Measurements from ENCODE around the gene FLII.

GRCh38 chr17:18238299-18238698 is 20.2 kb downstream of the FLII start:
- TF ChIP-seq POLR2A (IDR thresholded peaks at IDR 0.05; ENCODE audit: low read depth, low read length) = no peak
- no peak for TF ChIP-seq POLR2AphosphoS5 (IDR thresholded peaks at IDR 0.05; ENCODE audit: low read depth, low read length)
- TF ChIP-seq POU2F2 (IDR thresholded peaks at IDR 0.05; ENCODE audit: low read depth, low read length) = no peak
- no peak for TF ChIP-seq TAF1 (IDR thresholded peaks at IDR 0.05; ENCODE audit: low read depth, low read length)
- TF ChIP-seq PAX5 (IDR thresholded peaks at IDR 0.05; ENCODE audit: insufficient read depth, low read length, severe bottlenecking) = no peak
- no peak for TF ChIP-seq SPI1 (IDR thresholded peaks at IDR 0.05; ENCODE audit: low read depth, low read length)

Data from GM12891 (cell line).